GM21529 (cell line): ENCODE measurements around the gene NSUN4.
"Not testable (repeated sequence)": the region's sequence is repeated elsewhere in the genome, so short reads cannot be mapped to it uniquely, and the experiment has no call there.

Experiments
- ATAC-seq: cut with Tn5 transposase; IDR thresholded peaks from one replicate; pipeline ENCODE4 v1.9.1; 2021; ENCODE audit not compliant: unreplicated experiment

NSUN4 gene

GRCh38 chr1:46325285-46326076 lies 15.1 kb upstream of the NSUN4 start:
- not testable (repeated sequence) for ATAC-seq

DNA sequence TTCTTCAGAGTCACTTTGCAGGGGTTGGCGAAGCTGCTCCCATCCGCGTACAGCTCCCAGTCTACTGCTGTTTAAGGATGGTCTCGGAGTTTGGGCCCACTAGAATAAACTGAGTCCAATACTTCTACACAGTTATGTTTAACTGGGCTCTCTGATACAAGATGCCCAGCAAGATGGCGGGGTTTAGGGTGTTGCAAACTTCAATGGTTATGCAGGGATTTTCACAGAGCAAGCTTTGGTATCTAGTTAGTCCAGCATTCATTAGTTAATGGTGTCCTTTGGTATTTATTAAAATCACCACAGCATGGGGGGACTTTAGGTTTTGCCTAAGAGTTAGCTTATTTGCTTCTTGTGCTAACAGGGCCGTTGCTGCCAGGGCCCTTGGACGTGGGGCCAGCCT lies 12.4 kb upstream of the NSUN4 start:
- ATAC-seq = not testable (repeated sequence)

DNA sequence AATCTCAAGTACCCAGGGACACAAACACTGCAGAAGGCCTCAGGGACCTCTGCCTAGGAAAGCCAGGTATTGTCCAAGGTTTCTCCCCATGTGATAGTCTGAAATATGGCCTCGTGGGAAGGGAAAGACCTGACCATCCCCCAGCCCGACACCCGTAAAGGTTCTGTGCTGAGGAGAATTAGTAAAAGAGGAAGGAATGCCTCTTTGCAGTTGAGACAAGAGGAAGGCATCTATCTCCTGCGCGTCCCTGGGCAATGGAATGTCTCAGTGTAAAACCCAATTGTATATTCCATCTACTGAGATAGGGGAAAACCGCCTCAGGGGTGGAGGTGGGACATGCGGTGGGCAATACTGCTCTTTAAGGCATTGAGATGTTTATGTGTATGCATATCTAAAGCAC lies 10.8 kb upstream of the NSUN4 start:
- ATAC-seq = not testable (repeated sequence)

DNA sequence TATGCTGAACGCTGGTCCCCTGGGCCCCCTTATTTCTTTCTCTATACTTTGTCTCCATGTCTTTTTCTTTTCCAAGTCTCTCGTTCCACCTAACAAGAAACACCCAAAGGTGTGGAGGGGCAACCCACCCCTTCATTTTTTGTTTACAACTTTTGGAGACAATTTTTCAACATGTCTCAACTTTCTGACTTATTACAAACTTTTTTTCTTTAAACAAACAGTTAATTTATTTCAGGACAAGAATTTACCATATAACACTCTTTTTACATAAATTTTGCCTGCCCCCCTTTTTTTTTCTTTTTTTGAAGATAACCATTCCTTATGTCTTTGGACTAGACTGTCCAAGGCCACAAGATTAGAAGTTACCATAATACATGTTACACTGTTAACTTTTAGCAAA lies 10.2 kb upstream of the NSUN4 start:
- ATAC-seq = not testable (repeated sequence)

- ATAC-seq = not testable (repeated sequence)
These were observed 8.6 kb upstream of the NSUN4 start for GRCh38 chr1:46331786-46332540.

DNA sequence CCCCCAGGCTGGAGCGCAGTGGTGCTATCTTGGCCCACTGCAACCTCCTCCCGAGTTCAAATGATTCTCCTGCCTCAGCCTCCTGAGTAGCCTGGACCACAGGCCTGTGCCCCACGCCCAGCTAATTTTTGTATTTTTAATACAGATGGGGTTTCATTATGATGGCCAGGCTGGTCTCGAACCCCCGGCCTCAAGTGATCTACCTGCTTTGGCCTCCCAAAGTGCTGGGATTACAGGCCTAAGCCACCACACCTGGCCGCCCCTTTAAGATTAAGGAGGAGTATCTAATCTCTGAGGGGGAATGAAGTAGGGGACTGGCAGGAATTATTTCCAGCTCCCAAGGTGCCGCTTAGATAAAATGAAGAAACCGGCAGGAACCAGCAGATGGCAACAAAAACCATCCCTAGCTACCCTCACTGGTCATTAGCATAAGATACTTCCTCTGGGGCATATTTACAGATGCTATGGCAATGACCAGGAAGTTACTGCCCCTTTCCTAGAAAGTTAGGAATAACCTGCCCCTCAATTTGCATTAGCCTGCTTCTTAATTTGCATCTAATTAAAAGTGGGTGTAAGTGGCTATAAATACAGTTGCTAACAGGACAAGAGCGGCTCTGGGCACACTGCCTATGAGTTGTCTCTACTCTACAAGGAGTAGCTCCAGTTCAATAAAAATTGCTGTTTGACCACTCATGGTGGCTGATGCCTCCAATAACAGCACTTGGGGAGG lies 7.1 kb upstream of the NSUN4 start:
- ATAC-seq = peak; percentile 62

GRCh38 chr1:46334030-46334384 lies 6.6 kb upstream of the NSUN4 start:
- ATAC-seq = peak; percentile 3

GRCh38 chr1:46335081-46335480 lies 5.5 kb upstream of the NSUN4 start:
- ATAC-seq = no peak

GRCh38 chr1:46337409-46337808 lies 3.2 kb upstream of the NSUN4 start:
- not testable (repeated sequence) for ATAC-seq

DNA sequence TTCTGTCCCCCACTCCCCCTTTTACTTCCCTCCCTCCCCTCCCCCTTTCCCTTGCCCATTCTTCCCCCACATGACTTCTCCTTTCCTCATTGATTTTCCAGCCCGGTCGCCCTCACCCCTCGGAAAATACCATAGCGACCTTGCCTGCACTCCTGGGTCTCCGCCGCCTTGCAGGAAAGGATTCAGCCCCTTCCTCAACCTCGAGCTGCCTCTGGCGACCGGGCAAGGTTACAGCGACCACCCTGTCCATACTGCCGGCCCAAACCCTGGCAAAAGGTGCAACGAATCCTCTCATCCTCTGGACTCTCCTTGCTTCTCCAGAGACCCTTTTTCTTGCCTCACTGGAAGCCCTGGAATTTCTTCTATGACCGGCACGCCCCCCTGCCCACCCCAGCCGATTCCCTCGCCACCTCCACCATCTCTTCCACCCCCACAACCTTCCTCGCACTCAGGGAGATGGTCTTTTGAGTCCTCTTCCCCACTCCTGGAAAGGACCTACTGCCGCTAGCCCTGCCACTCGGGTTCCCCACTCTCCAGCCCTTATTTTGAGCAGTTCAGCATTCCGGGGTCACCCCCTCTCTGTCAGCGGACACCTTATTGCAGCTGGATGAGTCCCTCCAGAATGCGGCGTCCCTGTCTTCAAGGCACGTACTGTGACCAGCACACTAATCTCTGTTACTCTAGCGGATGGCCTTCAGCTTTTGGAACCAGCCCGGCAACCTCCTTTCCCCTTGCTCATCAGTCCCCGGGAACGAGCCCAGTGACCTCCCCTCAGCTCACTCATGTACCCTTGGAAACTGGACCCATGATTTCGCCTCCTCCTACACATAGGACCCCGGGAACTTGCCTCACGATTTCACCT lies 846 bp downstream of the NSUN4 start:
- no peak for ATAC-seq

DNA sequence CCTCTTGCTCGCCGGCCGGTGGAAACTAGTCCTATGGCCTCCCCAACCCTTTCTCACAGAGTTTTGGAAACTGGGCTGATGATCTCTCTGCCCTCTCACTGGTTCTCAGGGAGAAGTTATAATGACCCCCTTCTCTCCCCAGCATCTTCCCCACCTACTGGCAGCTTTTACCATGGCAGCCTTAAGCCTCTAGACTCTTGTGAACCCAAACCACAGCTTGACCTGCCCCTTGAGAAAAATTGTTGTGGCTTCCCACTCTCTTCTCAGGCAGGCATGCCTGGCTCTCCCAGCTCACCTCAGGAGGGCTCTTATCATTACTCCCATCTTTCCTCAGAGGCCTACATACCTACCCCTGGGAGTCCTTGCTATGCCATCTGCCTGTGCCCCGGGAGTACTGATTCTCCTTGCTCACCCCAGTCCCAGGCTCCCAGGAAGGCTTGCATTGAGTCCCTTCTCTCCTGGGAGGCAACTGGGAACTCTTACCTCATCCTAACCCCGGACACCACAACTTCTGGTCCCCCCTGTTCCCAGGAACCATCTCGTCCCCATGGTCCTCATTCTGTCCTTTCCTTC lies 1.6 kb downstream of the NSUN4 start:
- peak; percentile 38 for ATAC-seq

DNA sequence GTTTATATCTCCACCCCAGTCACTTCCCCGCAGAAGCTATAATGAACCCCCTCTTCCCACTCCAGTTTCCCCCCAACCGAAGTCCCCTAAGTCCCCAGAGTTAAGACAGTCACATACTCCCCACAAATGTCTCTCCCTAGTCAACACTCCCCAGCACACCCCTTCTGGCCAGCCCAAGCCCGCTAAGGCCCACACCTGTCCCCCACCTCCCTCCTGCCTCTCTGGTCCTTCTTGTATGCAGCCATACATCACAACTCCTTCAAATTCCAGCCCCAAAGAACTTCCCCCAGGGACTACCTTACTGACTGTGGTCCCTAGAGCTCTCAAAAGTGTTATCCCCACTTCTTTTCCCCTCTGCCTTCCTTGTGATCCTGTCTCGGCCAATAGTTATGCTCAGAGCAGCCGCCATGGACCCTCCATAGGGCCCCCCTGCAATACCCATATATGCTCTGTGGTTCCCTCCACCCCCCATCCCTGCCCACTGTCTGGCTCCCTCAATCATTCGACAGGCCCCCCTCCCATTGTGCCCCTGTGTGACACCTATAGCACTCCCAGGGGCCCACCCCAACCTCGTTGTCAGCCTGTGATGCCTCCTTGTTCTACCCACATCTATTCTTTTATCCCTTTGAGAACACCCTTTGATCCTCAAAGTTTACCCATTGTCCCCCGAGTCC lies 2.2 kb downstream of the NSUN4 start:
- no peak for ATAC-seq

GRCh38 chr1:46343351-46343695 lies 2.7 kb downstream of the NSUN4 start:
- ATAC-seq = no peak

DNA sequence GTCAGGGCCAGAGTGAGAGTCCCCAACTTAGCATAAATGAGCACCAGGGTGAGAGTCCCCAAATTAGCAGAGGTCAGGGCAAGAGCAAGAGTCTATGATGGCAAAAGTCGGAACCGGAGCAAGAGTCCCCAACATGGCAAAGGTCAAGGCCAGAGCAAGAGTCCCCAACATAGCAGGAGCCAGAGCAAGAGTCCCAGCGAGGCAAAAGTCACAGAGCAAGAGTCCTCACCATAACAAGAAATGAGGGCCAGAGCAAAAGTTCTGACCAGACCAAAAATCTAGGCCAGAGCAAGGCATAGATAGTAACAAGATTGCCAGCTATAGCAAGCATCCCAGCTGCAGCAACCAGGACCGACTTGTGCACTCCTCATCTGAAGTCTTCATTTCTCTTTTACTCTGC lies 3.1 kb downstream of the NSUN4 start:
- ATAC-seq = no peak

- no peak for ATAC-seq
These were observed 3.9 kb downstream of the NSUN4 start for GRCh38 chr1:46344481-46344880.

- ATAC-seq = no peak
These were observed 4.7 kb downstream of the NSUN4 start for GRCh38 chr1:46345281-46345680.

- ATAC-seq = no peak
These were observed 11.8 kb downstream of the NSUN4 start for GRCh38 chr1:46352363-46352762.

DNA sequence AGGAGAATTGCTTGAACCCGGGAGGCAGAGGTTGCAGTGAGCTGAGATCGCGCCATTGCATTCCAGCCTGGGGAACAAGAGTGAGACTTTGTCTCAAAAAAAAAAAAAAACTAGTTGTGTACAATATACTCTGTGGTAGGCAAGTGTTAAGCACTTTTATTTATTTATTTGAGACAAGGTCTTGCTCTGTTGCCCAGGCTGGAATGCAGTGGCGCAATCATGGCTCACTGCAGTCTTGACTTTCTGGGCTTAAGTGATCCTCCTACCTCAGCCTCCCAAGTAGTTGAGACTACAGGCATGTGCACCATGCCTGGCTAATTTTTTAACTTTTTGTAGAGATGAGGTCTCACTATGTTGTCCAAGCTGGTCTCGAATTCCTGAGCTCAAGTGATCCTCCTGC lies 15.3 kb downstream of the NSUN4 start:
- ATAC-seq = not testable (repeated sequence)

GRCh38 chr1:46362158-46362557 lies 21.6 kb downstream of the NSUN4 start:
- ATAC-seq = no peak

- no peak for ATAC-seq
These were observed 22.5 kb downstream of the NSUN4 start for GRCh38 chr1:46363121-46363520.
